LHCN-M2 (cell line): ENCODE results near the gene RFTN2. TPM values are rescaled to one million over a fixed set of nuclear protein-coding genes. Genes with fewer than 3 reads are reported as not detected.
"Not testable (repeated sequence)": the region's sequence is repeated elsewhere in the genome, so short reads cannot be mapped to it uniquely, and the experiment has no call there.

Source experiments
- DNase-seq: peaks from one replicate; pipeline ENCODE4 v3.0.0-alpha.2; 2012; ENCODE audit warnings: low read depth
- total RNA-seq: library from RNA; depleted of rRNA; stranded (reverse); fragments of >200 nt; gene quantifications from 2 replicates; pipeline ENCODE4 v1.2.3, GENCODE V29; 2014

Gene RFTN2
- total RNA-seq, 1 experiment from 2014 or later = 0.40 TPM

DNA sequence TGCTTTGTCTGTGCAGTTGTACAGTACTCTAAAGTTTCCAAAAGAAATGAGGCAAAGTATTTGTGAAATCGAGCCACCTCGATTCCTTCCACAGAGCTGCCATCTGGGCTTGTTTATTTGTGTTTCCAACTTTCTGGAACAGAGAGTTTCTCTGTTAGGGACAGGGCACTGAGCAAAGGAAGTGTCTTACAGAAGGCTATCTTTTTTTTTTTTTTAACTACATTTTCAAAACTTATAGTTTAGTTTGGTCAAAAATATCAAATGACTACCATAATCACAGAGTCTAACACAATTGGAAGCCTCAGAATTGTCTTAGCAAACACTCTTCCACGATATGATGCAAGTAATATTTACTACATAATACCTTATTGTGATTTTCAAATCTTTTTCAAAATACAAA, 796 bp downstream of the RFTN2 start:
- DNase-seq = peak; percentile 33

GRCh38 chr2:197674060-197674459, 1.3 kb downstream of the RFTN2 start:
- no peak for DNase-seq

DNA sequence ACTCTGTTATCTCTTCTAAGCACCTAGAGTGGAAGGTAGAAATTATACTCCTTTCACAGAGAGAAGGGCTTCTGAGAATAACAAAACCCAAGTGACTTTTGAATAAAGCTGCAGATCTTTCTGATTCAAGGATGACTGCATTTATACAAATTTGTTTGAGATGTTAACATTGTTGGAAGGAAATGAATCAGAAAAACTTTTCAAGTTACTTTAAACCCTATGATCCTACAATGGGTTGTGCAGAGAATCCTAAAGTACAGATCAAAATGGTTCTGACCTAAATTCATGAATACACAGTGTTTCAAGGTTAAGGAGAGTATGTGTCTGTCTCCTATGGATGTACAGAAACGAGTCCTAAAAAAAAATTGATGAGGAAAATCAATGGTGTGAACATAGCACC, 1.8 kb downstream of the RFTN2 start:
- no peak for DNase-seq

- no peak for DNase-seq
These were observed 2.3 kb downstream of the RFTN2 start for GRCh38 chr2:197673106-197673505.

GRCh38 chr2:197672371-197672893, 3.0 kb downstream of the RFTN2 start:
- no peak for DNase-seq

- DNase-seq = no peak
These were observed 6.3 kb downstream of the RFTN2 start for GRCh38 chr2:197669077-197669476.

GRCh38 chr2:197668296-197668695, 7.1 kb downstream of the RFTN2 start:
- no peak for DNase-seq

GRCh38 chr2:197666277-197666676, 9.1 kb downstream of the RFTN2 start:
- no peak for DNase-seq

DNA sequence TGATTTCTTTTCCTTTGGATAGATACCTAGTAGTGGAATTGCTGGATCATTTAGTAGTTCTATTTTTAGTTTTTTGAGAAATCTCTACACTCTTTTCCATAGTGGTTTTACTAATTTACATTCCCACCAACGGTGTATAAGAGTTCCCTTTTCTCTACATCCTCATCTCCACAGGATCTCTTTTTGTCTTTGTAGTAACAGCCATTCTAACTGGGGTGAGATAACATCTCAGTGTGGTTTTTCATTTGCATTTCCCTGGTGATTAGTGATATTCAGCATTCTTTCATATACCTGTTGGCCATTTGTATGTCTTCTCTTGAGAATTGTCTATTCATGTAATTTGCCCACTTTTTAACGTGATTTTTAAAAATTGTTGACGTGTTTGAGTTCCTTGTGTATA, 13.8 kb downstream of the RFTN2 start:
- no peak for DNase-seq

DNA sequence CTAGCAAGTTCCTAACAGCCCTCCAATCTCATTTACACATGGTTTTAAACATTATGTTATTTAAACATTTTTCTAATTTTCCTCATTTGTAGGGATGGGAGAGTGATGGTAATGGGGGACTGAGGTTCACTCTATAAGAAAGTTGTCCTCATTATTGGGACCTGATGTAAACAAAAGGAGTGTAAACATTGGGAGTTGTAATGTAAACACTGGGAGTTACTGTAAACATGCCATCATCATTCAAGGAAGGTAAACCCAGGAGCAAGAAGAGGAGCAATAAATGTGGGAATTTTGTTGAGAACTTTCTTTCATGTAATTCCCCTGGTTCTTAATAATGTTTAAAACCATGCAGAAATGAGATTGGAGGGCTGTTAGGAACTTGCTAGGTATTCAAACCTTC, 17.8 kb downstream of the RFTN2 start:
- no peak for DNase-seq

DNA sequence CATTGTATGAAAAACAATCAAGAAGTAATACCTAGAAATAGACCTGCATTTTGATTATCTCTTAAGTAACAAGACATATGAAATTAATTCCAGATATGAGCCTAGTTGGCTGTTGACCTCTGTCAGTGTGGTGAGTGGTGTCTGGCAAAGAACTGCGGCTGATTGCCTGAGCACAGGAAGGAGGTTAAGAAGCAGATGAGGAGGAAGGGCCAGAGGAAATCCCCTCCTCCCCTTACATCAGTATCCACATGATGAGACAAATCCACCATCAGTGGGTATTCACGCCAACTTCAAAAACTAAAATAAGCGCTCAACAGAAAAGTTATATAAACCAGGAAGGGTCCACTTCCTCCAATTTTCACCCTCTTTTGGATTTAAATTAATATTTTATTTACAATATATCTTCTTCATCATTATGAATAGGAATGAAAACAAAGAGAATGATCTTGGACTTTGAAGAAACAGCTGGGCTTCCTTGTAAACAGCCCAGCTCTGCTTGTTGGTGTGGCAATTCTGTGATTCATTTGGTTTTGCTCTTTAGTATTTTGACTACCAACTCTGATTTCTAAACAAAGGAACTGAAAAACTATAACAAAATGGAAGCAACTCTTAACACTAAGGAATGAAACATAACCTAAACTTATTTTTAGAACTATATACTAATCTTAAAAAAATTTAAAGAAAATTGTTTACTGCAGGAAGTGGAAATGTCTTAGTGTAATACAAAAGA, 27.3 kb downstream of the RFTN2 start:
- peak; percentile 29 for DNase-seq

GRCh38 chr2:197641666-197642065, 33.7 kb downstream of the RFTN2 start:
- DNase-seq = no peak

DNA sequence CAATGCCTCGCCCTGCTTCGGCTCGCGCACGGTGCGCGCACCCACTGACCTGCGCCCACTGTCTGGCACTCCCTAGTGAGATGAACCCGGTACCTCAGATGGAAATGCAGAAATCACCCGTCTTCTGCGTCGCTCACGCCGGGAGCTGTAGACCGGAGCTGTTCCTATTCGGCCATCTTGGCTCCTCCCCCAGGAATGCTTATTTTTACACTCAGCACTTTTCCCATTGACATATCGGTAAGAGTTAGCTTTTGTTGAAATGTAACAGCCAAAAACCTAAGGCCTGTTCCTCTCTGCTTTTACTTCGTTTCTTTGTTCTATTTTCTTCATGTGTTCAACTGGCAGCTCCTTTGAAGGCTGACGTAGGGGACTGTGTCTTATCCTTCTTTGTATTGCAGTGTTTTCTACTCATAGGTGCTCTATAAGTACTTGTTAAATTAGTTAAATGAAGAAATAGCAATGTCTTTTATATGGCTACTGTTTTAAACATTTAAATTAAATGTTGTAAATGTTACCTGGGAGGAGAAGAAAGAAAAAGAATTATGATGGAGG, 34.7 kb downstream of the RFTN2 start:
- DNase-seq = not testable (repeated sequence)

- DNase-seq = no peak
These were observed 42.2 kb downstream of the RFTN2 start for GRCh38 chr2:197633109-197633657.

DNA sequence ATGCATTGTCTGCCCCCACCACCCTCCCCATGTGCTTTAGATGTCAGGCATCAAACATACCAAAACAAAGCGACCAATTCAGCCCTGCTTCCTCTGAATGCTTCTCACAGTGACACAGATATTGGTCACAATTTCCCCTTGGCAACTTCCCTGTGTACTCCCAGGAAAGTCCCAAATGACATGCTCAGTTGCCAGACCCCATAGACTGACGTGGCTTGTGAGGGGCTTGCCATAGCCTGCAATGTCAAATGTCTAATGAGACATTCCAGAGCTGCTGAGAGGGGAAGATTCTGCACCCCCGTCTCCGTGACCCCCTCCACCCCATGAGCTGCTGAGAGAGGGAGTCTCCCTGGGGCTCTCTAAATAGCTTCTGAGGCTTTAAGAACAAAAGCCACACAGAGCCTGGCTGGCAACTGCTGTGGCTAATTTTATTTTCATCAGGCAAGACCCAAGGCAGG, 47.3 kb downstream of the RFTN2 start:
- DNase-seq = peak; percentile 18

DNA sequence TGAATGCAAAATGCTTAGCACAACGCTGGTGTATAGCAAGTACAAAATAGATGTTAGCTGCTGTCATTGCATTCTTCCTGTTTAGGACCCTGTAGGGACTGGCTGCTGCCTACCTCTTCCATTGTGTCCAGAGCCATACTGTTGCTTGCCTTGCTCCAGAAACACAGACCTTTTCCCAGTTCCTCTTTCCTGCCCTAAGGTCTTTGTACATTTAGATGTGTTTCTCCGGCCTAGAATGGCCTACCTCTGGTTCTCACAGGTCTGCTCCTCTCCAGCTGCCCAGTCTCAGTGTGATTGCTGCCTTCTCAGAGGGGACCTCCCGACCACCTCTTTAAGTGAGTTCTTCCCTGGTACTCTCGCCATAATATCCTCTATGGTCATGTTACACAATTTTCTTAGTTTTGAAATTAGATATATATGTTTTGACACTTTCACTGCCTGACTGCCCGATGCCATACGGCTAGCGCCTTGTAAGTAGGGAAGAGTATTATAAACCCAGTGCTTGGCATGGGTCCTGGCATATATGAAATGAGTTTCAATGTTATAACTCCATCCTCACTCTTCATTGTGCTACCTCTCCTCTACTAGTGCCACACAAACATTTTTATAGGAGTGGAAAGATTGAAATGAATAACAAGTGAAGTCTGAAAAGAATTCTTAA, 48.3 kb downstream of the RFTN2 start:
- no peak for DNase-seq

DNA sequence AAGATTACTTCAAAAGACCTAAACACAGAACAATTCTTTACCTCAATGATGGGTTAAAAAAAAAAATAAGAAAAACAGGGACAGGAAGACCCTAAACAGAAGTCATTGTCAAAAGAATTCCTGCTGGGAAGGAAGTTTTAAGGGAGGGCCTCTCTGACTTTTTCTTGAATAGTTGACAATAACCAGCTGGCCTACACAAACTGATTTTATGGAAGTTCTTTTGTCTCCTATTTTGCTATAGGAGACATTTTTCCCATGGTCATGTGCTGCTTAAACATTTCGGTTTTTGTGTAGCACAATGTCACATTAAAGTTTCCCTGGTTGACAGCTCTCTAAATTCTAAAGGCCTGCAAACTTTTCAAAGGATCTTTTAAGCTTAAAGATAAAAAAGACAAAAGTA, 55.3 kb downstream of the RFTN2 start:
- DNase-seq = no peak

DNA sequence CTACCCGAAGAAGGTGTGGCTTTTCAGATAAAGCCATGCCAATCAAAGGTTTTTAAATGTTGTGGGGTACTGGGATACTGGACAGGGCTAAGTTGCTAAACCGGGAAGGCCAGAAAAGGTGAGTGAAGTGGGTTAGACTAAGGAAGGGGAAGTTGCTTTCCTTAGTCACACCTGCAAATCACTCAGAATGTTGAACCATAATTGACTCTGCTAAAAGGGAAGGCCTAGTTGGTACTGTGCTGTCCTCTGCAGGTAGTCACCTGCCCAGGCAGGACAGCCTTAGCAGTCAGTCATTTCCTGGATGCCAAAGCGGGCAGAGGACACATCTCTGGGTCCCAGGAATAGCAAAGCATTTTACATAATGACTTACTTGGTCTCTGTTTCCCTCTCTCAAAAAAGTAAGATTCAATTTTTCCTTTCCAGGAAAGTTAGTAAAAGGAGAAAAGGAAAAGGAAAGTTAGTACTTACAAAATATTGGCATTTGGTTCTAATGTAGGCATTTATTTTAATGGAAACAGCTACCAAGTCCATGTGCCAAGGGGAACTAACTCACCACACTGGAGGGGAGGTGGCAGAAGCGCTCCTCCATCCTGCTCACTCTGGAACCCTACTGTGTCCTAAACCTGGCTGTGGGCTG, 60.3 kb downstream of the RFTN2 start:
- DNase-seq = no peak

DNA sequence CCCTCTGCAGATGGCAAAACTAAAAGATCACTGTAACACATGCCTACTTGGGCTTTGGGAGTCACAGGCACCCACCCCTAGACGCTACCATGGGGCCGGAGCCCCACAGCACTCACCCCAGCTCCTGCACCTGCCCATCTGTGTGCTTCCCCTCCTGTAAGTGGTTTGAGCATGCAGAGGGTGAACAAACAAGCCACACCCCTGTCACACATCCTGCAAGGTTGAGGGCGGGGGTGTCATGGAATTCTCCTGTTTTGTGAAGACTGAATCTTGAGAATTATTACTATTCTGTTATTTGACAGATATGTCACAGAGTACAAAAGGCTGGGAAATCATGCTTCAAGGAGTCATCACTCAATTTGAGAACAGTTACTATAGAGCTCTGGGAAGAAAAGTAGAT, 60.9 kb downstream of the RFTN2 start:
- DNase-seq = no peak

- DNase-seq = no peak
These were observed 61.8 kb downstream of the RFTN2 start for GRCh38 chr2:197613509-197613987.

GRCh38 chr2:197606180-197606579, 69.2 kb downstream of the RFTN2 start:
- DNase-seq = no peak
